Lower leg skin (tissue), 4 donors: ENCODE data around the gene AIRE. TPM values are rescaled to one million over a fixed set of nuclear protein-coding genes. Genes with fewer than 3 reads are reported as not detected.

Experiments
- DNase-seq, 2 donors: peaks; one replicate each; pipeline ENCODE4 v3.0.0-alpha.2; 2019; ENCODE audit warnings: low spot score in 2 of 2
- H3K4me3 ChIP-seq: fragments of 200-600 bp; sonication (generic); 2 replicates; pipeline ENCODE4 v1.5.1; 2017; ENCODE audit warnings: mild to moderate bottlenecking, low read depth; ENCODE audit not compliant: poor library complexity, severe bottlenecking
- POLR2A ChIP-seq, 2 donors: fragments of 450-650 bp; IDR thresholded peaks; one replicate each; pipeline ENCODE4 v1.6.1; 2016 to 2017; ENCODE audit warnings: antibody characterized with exemption in 2 of 2, mild to moderate bottlenecking in 1 of 2, moderate library complexity in 1 of 2
- WGBS, 2 donors: methylation state at CpG; one replicate each; pipeline ENCODE4 v1.1.5; 2018; 5-methylcytosine and 5-hydroxymethylcytosine counted together
- intact Hi-C: fragments of 100-400 bp; cut with DNase I; formaldehyde crosslinking; loops from one replicate; pipeline ENCODE4 v1.15.0; 2023; ENCODE audit warnings: low total_unique reads
- total RNA-seq, 4 donors: library from RNA; depleted of rRNA; stranded (reverse); fragments of >200 nt; gene quantifications; one replicate each; pipeline ENCODE4 v1.1.0, GENCODE V29; 2016
- TF ChIP-seq, protein P1 (sequence below), 3 donors: fragments of 450-650 bp; IDR thresholded peaks; one replicate each; pipeline ENCODE4 v1.5.1; 2016; ENCODE audit warnings: antibody characterized with exemption in 3 of 3, mild to moderate bottlenecking in 3 of 3, moderate library complexity in 2 of 3

Gene AIRE
- total RNA-seq, 4 donors from 2014 or later = 0.12 to 0.21 (median 0.19) TPM; not detected in 1

GRCh38 chr21:44291078-44291935 is 5.6 kb downstream of the AIRE start:
- intact Hi-C loops = no loop called here
- DNase-seq = no peak
- 65 to 68% methylated on average over 20 to 32 of the region's 33 CpGs for WGBS, 2 donors
- H3K4me3 ChIP-seq = no peak overlapping the region
- TF ChIP-seq, protein P1, sequence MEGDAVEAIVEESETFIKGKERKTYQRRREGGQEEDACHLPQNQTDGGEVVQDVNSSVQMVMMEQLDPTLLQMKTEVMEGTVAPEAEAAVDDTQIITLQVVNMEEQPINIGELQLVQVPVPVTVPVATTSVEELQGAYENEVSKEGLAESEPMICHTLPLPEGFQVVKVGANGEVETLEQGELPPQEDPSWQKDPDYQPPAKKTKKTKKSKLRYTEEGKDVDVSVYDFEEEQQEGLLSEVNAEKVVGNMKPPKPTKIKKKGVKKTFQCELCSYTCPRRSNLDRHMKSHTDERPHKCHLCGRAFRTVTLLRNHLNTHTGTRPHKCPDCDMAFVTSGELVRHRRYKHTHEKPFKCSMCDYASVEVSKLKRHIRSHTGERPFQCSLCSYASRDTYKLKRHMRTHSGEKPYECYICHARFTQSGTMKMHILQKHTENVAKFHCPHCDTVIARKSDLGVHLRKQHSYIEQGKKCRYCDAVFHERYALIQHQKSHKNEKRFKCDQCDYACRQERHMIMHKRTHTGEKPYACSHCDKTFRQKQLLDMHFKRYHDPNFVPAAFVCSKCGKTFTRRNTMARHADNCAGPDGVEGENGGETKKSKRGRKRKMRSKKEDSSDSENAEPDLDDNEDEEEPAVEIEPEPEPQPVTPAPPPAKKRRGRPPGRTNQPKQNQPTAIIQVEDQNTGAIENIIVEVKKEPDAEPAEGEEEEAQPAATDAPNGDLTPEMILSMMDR (IDR thresholded peaks at IDR 0.05) = no peak
- no peak for TF ChIP-seq POLR2A (IDR thresholded peaks at IDR 0.05)

GRCh38 chr21:44291936-44292811 is 6.5 kb downstream of the AIRE start:
- TF ChIP-seq, protein P1 (IDR thresholded peaks at IDR 0.05) = no peak
- TF ChIP-seq POLR2A (IDR thresholded peaks at IDR 0.05) = no peak
- intact Hi-C loops = no loop called here
- DNase-seq = no peak
- WGBS, 2 donors = 60 to 66% methylated on average over 18 to 22 of the region's 25 CpGs
- no peak overlapping the region for H3K4me3 ChIP-seq

DNA sequence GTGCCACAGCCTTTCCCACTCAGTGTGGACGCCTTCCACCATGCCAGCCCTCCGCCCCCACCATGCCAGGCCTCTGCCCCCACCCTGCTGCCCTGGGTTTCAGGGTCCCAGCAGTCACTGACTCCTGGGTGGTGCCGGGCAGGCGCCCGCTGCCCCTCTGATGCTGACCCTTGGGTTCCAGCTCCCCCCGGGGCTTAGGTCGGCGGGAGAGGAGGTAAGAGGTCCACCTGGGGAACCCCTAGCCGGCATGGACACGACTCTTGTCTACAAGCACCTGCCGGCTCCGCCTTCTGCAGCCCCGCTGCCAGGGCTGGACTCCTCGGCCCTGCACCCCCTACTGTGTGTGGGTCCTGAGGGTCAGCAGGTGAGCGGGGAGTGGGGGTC is 7.1 kb downstream of the AIRE start:
- H3K4me3 ChIP-seq = no peak overlapping the region
- TF ChIP-seq, protein P1 (IDR thresholded peaks at IDR 0.05) = no peak
- TF ChIP-seq POLR2A (IDR thresholded peaks at IDR 0.05) = no peak
- intact Hi-C loops = no loop called here
- no peak for DNase-seq
- 92 to 94% methylated on average over 12 to 14 of the region's 15 CpGs for WGBS, 2 donors

DNA sequence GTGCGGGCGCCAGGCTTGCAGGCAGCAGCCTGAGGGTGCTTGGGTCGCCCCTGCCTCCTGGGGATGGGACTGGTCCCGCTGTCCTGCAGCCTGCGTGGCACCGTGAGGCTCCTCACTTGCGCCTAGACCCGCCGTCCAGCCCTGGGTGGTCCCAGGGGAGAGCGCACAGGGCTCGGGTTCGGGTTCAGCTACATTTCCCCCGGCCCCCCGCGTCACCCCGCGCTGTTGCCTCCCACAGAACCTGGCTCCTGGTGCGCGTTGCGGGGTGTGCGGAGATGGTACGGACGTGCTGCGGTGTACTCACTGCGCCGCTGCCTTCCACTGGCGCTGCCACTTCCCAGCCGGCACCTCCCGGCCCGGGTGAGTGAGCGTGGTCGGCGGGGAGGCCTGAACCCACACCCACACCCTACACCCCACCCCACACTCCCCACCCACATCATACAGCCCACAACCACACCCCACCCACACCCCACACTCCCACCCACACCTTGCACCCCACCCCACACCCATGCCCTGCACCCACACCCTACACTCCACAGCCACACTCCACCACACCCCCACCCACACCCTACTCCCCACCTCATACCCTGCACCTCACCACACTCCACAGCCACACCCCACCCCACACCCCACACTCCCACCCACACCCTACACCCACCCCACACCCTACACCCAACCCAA is 8.0 kb downstream of the AIRE start:
- DNase-seq = no peak
- TF ChIP-seq, protein P1 (IDR thresholded peaks at IDR 0.05) = no peak
- TF ChIP-seq POLR2A (IDR thresholded peaks at IDR 0.05) = no peak
- intact Hi-C loops = no loop called here
- no peak overlapping the region for H3K4me3 ChIP-seq
- WGBS, 2 donors = 83 to 87% methylated on average over 24 to 33 of the region's 33 CpGs

GRCh38 chr21:44294391-44295162 is 8.9 kb downstream of the AIRE start:
- WGBS, 2 donors = 35 to 36% methylated on average over 16 to 23 of the region's 26 CpGs
- DNase-seq = no peak

More at GRCh38 chr21:44294391-44295162, 8.9 kb downstream of the AIRE start:
- no peak overlapping the region for H3K4me3 ChIP-seq
- TF ChIP-seq, protein P1 (IDR thresholded peaks at IDR 0.05) = no peak
- TF ChIP-seq POLR2A (IDR thresholded peaks at IDR 0.05) = no peak
- intact Hi-C loops = no loop called here
